Calu3 (cell line): ENCODE data around the gene PAQR5. TPM values are rescaled to one million over a fixed set of nuclear protein-coding genes. Genes with fewer than 3 reads are reported as not detected.
"Not testable (repeated sequence)": the region's sequence is repeated elsewhere in the genome, so short reads cannot be mapped to it uniquely, and the experiment has no call there.

Experiments used
- BruUV-seq: library from RNA; stranded (reverse); fragments of 400-500 nt; replicated peaks from 2 replicates; lab custom pipeline; 2021; lab: Mats Ljungman, UMichigan
- CTCF ChIA-PET: fragments of 300-600 bp; sonication (Branson Sonifier 250); formaldehyde crosslinking; loops from one replicate; lab custom pipeline; 2022; ENCODE audit warnings: antibody characterized with exemption; lab: Charles Lee
- DNase-seq: peaks from one replicate; pipeline ENCODE4 v3.0.0; 2022
- H3K27ac Mint-ChIP-seq: one replicate; pipeline ENCODE4 v1.8.0; 2022; ENCODE audit warnings: mixed read lengths; ENCODE audit not compliant: unreplicated experiment
- H3K27me3 Mint-ChIP-seq: one replicate; pipeline ENCODE4 v1.8.0; 2022; ENCODE audit warnings: mixed read lengths; ENCODE audit not compliant: unreplicated experiment
- H3K36me3 Mint-ChIP-seq: one replicate; pipeline ENCODE4 v1.8.0; 2022; ENCODE audit warnings: mild to moderate bottlenecking, moderate library complexity, mixed read lengths; ENCODE audit not compliant: insufficient read depth, unreplicated experiment
- H3K4me1 Mint-ChIP-seq: one replicate; pipeline ENCODE4 v1.8.0; 2022; ENCODE audit warnings: mild to moderate bottlenecking, low read depth, mixed read lengths; ENCODE audit not compliant: unreplicated experiment
- H3K4me3 Mint-ChIP-seq: one replicate; pipeline ENCODE4 v1.8.0; 2022; ENCODE audit warnings: mild to moderate bottlenecking, low read depth, moderate library complexity, mixed read lengths; ENCODE audit not compliant: unreplicated experiment
- H3K9me3 Mint-ChIP-seq: one replicate; pipeline ENCODE4 v1.8.0; 2022; ENCODE audit warnings: low read depth, mixed read lengths; ENCODE audit not compliant: unreplicated experiment
- intact Hi-C: fragments of 100-400 bp; cut with micrococcal nuclease; formaldehyde crosslinking; loops from one replicate; pipeline ENCODE4 v1.10.0; 2022; ENCODE audit not compliant: unreplicated experiment
- total RNA-seq: library from RNA; stranded (reverse); gene quantifications from 2 replicates; pipeline ENCODE4 v1.2.3, GENCODE V29; 2022
- TF ChIP-seq, protein P1 (sequence below): fragments of 200-600 bp; IDR thresholded peaks from one replicate; pipeline ENCODE4 v1.8.0; 2022; ENCODE audit warnings: antibody characterized with exemption; ENCODE audit not compliant: unreplicated experiment

Gene PAQR5
- total RNA-seq, 1 experiment from 2014 or later: 1.8 TPM

DNA sequence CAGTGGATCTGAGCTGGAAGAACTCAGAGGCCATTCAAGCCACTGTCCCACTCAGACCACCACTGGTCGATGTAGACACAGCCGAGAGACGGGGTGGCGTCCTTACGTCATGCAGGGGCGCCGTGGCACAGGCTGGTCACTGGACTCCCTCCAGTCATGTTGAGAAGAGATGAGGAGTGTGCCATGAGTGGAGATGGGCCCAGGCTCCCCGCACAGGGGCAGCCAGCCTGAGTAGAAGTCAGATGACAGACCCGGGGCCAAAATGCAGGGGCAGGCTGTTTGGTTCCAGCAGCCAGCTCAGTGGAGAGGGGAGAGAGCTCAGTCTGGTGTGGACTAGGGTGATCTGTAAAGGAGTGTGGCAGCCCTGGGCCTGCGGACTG, 82.0 kb downstream of the PAQR5 start:
- Mint-ChIP-seq H3K4me3 (no peak overlapping the region), H3K9me3 (no peaks in the 10 kb centered on the region), H3K27me3 (peaks cover 12% of the 10 kb centered on the region), H3K36me3 (no peaks in the 10 kb centered on the region), H3K4me1 (peaks cover 16% of the 10 kb centered on the region), H3K27ac (no peak overlapping the region)
- intact Hi-C loops: no loop called here
- CTCF ChIA-PET: interaction anchor here (1.3 to 1.4 kb wide), 2 partner anchors 14 to 101 kb away, joined by 3 to 4 read pairs; no protein-coding TSS in a partner anchor
- DNase-seq: no peak
- TF ChIP-seq, protein P1, sequence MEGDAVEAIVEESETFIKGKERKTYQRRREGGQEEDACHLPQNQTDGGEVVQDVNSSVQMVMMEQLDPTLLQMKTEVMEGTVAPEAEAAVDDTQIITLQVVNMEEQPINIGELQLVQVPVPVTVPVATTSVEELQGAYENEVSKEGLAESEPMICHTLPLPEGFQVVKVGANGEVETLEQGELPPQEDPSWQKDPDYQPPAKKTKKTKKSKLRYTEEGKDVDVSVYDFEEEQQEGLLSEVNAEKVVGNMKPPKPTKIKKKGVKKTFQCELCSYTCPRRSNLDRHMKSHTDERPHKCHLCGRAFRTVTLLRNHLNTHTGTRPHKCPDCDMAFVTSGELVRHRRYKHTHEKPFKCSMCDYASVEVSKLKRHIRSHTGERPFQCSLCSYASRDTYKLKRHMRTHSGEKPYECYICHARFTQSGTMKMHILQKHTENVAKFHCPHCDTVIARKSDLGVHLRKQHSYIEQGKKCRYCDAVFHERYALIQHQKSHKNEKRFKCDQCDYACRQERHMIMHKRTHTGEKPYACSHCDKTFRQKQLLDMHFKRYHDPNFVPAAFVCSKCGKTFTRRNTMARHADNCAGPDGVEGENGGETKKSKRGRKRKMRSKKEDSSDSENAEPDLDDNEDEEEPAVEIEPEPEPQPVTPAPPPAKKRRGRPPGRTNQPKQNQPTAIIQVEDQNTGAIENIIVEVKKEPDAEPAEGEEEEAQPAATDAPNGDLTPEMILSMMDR: no peak
- no TSS peak for BruUV-seq

DNA sequence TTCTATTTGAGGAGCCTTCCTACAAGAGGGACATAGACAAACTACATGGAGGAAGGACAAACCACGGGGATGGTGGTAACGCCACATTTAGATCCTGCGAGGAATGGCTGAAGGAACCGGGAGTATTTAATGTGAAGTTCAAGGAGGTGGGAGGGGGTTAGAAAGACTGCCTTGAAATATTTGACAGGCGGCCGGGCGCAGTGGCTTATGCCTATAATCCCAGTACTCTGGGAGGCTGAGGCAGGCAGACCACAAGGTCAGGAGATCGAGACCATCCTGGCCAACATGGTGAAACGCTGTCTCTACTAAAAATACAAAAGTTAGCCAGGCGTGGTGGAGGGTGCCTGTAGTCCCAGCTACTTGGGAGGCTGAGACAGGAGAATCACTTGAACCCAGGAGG, 83.5 kb downstream of the PAQR5 start:
- H3K9me3 Mint-ChIP-seq, H3K27ac Mint-ChIP-seq, BruUV-seq, intact Hi-C loops, DNase-seq, H3K36me3 Mint-ChIP-seq, H3K27me3 Mint-ChIP-seq, H3K4me3 Mint-ChIP-seq, CTCF ChIA-PET: not testable (repeated sequence)
- peaks cover 16% of the 10 kb centered on the region for H3K4me1 Mint-ChIP-seq

DNA sequence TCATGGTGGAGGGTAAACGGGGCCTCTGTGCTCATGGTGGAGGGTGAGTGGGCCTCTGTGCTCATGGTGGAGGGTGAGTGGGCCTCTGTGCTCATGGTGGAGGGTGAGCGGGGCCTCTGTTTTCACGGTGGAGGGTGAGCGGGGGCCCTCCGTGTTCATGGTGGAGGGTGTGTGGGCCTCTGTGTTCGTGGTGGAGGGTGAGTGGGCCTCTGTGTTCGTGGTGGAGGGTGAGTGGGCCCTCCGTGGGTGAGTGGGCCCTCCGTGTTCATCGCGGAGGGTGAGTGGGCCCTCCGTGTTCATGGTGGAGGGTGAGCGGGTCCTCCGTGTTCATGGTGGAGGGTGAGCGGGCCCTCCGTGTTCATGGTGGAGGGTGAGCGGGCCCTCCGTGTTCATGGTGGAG, 85.4 kb downstream of the PAQR5 start:
- DNase-seq, H3K27me3 Mint-ChIP-seq, H3K9me3 Mint-ChIP-seq, intact Hi-C loops, BruUV-seq, H3K36me3 Mint-ChIP-seq, H3K4me3 Mint-ChIP-seq, H3K27ac Mint-ChIP-seq, CTCF ChIA-PET: not testable (repeated sequence)
- peaks cover 16% of the 10 kb centered on the region for H3K4me1 Mint-ChIP-seq

DNA sequence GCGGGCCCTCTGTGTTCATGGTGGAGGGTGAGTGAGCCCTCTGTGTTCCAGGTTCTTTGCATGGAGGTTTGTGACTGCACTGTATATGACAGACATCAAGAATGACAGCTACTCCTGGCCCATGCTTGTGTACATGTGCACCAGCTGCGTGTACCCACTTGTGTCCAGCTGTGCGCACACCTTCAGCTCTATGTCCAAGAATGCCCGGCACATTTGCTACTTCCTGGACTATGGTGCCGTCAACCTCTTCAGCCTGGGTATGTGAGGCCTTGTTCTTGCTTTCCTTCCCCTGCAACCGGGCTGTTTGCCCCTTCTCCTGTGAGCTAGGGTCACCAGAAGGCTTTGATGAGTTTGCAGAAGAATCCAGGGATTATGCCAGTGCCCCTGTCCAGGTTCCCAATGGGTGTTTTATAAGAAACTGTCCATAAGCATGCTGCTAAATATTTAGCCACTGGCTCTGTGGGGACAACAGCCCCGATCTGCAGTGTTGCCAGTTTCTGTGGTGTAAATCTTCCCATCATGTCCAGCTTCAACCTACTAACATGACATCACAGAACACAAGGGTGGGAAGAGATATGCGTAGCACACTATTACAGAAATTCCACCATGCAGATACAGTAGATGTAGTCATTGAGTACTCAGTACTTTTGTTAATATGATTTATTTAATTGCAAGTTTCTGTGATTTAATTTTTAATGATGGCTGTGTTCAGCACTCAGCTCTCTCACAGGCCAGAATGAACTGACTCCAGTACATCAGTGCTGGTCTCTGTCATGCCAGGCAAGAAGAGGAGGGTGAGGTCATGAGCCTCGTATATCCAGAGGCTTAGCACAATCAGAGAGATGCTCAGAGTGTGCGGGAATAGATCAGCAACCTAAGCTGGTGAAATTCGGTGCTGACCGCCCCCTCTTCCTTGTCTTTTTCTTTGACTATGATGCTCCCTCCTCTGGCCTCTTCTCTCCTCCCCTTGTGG, 86.2 kb downstream of the PAQR5 start:
- H3K27me3 Mint-ChIP-seq: no peaks in the 10 kb centered on the region
- CTCF ChIA-PET: interaction anchor here (1.2 kb wide), 1 partner anchor 10 kb away, joined by 3 read pairs; no protein-coding TSS in a partner anchor
- no peaks in the 10 kb centered on the region for H3K9me3 Mint-ChIP-seq
- no peak for DNase-seq
- H3K27ac Mint-ChIP-seq: no peak overlapping the region
- H3K4me3 Mint-ChIP-seq: no peak overlapping the region
- no TSS peak for BruUV-seq
- no peaks in the 10 kb centered on the region for H3K36me3 Mint-ChIP-seq
- H3K4me1 Mint-ChIP-seq: peaks cover 11% of the 10 kb centered on the region
- intact Hi-C loops: no loop called here
- TF ChIP-seq, protein P1: no peak

DNA sequence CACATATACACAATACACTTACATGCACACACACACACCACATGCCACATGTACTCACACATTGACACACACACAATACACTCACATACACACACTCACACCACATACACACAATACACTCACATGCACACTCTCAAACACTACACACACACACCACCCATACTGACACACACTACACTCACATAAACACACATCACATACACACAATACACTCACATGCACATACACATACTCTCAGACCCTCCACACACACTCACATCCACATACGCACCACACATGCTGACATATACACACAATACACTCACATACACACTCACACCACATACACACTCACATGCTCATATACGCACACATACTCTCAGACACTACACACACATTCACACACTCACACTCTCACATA, 87.1 kb downstream of the PAQR5 start:
- Mint-ChIP-seq H3K27ac (no peak overlapping the region), H3K4me3 (no peak overlapping the region), H3K9me3 (no peaks in the 10 kb centered on the region), H3K27me3 (no peaks in the 10 kb centered on the region), H3K36me3 (no peaks in the 10 kb centered on the region), H3K4me1 (peaks cover 2% of the 10 kb centered on the region)
- TF ChIP-seq, protein P1: no peak
- CTCF ChIA-PET: interaction anchor here (1.2 kb wide), 1 partner anchor 9 kb away, joined by 3 read pairs; no protein-coding TSS in a partner anchor
- intact Hi-C loops: no loop called here
- no TSS peak for BruUV-seq
- DNase-seq: no peak
